NB4 (cell line): ENCODE results near the gene NXN.
"Not testable (repeated sequence)": the region's sequence is repeated elsewhere in the genome, so short reads cannot be mapped to it uniquely, and the experiment has no call there.

Source experiments
- DNase-seq: peaks from one replicate; pipeline ENCODE4 v3.0.0; 2010; ENCODE audit warnings: low read depth
- H3K4me3 ChIP-seq: one replicate; pipeline ENCODE4 v1.5.1; 2011; ENCODE audit warnings: mild to moderate bottlenecking, low read depth, low read length, moderate library complexity
- MAX ChIP-seq: IDR thresholded peaks from 2 replicates; pipeline ENCODE4 v1.6.1; 2011; ENCODE audit warnings: low read depth, low read length
- MYC ChIP-seq: IDR thresholded peaks from 2 replicates; pipeline ENCODE4 v1.6.1; 2011; ENCODE audit warnings: low read depth, low read length
- POLR2A ChIP-seq: IDR thresholded peaks from 2 replicates; pipeline ENCODE4 v1.6.1; 2011; ENCODE audit warnings: mild to moderate bottlenecking; ENCODE audit not compliant: insufficient read length; ENCODE audit errors: extremely low read depth
- TF ChIP-seq, protein P1 (sequence below): IDR thresholded peaks from one replicate; pipeline ENCODE4 v1.5.1; 2012; ENCODE audit warnings: low read depth, low read length

The NXN gene

GRCh38 chr17:848402-848801 is 131.2 kb downstream of the NXN start:
- TF ChIP-seq MAX (no peak), POLR2A (no peak), MYC (no peak)
- TF ChIP-seq, protein P1, sequence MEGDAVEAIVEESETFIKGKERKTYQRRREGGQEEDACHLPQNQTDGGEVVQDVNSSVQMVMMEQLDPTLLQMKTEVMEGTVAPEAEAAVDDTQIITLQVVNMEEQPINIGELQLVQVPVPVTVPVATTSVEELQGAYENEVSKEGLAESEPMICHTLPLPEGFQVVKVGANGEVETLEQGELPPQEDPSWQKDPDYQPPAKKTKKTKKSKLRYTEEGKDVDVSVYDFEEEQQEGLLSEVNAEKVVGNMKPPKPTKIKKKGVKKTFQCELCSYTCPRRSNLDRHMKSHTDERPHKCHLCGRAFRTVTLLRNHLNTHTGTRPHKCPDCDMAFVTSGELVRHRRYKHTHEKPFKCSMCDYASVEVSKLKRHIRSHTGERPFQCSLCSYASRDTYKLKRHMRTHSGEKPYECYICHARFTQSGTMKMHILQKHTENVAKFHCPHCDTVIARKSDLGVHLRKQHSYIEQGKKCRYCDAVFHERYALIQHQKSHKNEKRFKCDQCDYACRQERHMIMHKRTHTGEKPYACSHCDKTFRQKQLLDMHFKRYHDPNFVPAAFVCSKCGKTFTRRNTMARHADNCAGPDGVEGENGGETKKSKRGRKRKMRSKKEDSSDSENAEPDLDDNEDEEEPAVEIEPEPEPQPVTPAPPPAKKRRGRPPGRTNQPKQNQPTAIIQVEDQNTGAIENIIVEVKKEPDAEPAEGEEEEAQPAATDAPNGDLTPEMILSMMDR, result no peak
- no peak overlapping the region for H3K4me3 ChIP-seq

GRCh38 chr17:846901-847843 is 132.4 kb downstream of the NXN start:
- no peak for TF ChIP-seq MAX
- TF ChIP-seq, protein P1, result no peak
- TF ChIP-seq MYC, result no peak
- no peak for TF ChIP-seq POLR2A
- no peak for DNase-seq
- H3K4me3 ChIP-seq, result no peak overlapping the region

More at GRCh38 chr17:848402-848801, 131.2 kb downstream of the NXN start:
- DNase-seq, result no peak

GRCh38 chr17:841313-841712 is 138.3 kb downstream of the NXN start:
- TF ChIP-seq, protein P1, result no peak
- no peak for TF ChIP-seq MYC
- peak; percentile 4 for DNase-seq
- H3K4me3 ChIP-seq, result no peak overlapping the region

GRCh38 chr17:838486-838885 is 141.1 kb downstream of the NXN start:
- no peak overlapping the region for H3K4me3 ChIP-seq
- no peak for DNase-seq
- TF ChIP-seq, protein P1, result no peak
- TF ChIP-seq MYC, result no peak
- TF ChIP-seq POLR2A, result no peak
- no peak for TF ChIP-seq MAX

DNA sequence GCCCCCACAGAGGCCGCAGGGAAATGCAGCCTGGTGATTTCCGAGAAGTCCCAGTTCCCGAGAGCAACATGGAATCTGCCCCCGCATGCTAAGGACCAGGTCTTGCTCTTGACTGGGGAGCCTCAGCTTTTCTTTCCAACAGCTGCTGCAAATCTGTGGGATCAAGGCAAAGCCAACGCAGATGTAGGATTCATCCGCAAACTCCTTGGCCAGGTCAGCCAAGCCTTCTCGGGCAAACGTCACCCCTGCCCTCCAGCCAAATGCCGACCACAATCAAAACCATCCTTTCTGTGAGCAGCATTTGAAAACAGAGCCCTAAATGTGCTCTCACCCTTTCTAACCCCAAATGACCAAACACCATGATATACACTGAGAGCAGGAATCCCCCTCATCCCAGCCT is 143.4 kb downstream of the NXN start:
- no peak for DNase-seq
- TF ChIP-seq POLR2A, result no peak
- no peak for TF ChIP-seq MAX
- TF ChIP-seq, protein P1, result no peak
- no peak for TF ChIP-seq MYC
- H3K4me3 ChIP-seq, result no peak overlapping the region

- not testable (repeated sequence) for H3K4me3 ChIP-seq, DNase-seq
These were observed 143.9 kb downstream of the NXN start for GRCh38 chr17:835721-836120.
